Putamen (tissue), 1 donor: ENCODE measurements around the gene TMEFF2.
"Not testable (repeated sequence)": the region's sequence is repeated elsewhere in the genome, so short reads cannot be mapped to it uniquely, and the experiment has no call there.

Experiments used
- DNase-seq: peaks from one replicate; pipeline ENCODE4 v3.0.0-alpha.2; 2016; ENCODE audit warnings: low spot score

TMEFF2 gene

GRCh38 chr2:192128655-192129054 is 66.1 kb downstream of the TMEFF2 start:
- DNase-seq: no peak

GRCh38 chr2:192127434-192127833 is 67.3 kb downstream of the TMEFF2 start:
- no peak for DNase-seq

GRCh38 chr2:192126912-192127311 is 67.8 kb downstream of the TMEFF2 start:
- DNase-seq: no peak

GRCh38 chr2:192126426-192126825 is 68.3 kb downstream of the TMEFF2 start:
- DNase-seq: no peak

- DNase-seq: no peak
Measured at GRCh38 chr2:192124571-192124970, 70.2 kb downstream of the TMEFF2 start.

GRCh38 chr2:192123847-192124246 is 70.9 kb downstream of the TMEFF2 start:
- no peak for DNase-seq

- DNase-seq: no peak
Measured at GRCh38 chr2:192122946-192123345, 71.8 kb downstream of the TMEFF2 start.

- DNase-seq: no peak
Measured at GRCh38 chr2:192122141-192122540, 72.6 kb downstream of the TMEFF2 start.

GRCh38 chr2:192119536-192119935 is 75.2 kb downstream of the TMEFF2 start:
- peak; percentile 30 for DNase-seq

- DNase-seq: no peak
Measured at GRCh38 chr2:192117705-192118104, 77.0 kb downstream of the TMEFF2 start.

GRCh38 chr2:192111536-192111935 is 83.2 kb downstream of the TMEFF2 start:
- not testable (repeated sequence) for DNase-seq

GRCh38 chr2:192099742-192100141 is 95.0 kb downstream of the TMEFF2 start:
- DNase-seq: no peak

- no peak for DNase-seq
Measured at GRCh38 chr2:192098814-192099491, 95.8 kb downstream of the TMEFF2 start.

- no peak for DNase-seq
Measured at GRCh38 chr2:192091476-192091875, 103.3 kb downstream of the TMEFF2 start.

- DNase-seq: no peak
Measured at GRCh38 chr2:192090911-192091310, 103.8 kb downstream of the TMEFF2 start.

GRCh38 chr2:192087398-192087958 is 107.3 kb downstream of the TMEFF2 start:
- DNase-seq: no peak

- DNase-seq: no peak
Measured at GRCh38 chr2:192082121-192082520, 112.6 kb downstream of the TMEFF2 start.

- not testable (repeated sequence) for DNase-seq
Measured at GRCh38 chr2:192080096-192080495, 114.6 kb downstream of the TMEFF2 start.

GRCh38 chr2:192073878-192074277 is 120.9 kb downstream of the TMEFF2 start:
- DNase-seq: no peak

- peak; percentile 28 for DNase-seq
Measured at GRCh38 chr2:192072778-192073177, 122.0 kb downstream of the TMEFF2 start.

- no peak for DNase-seq
Measured at GRCh38 chr2:192072261-192072660, 122.5 kb downstream of the TMEFF2 start.

GRCh38 chr2:192070099-192070498 is 124.6 kb downstream of the TMEFF2 start:
- no peak for DNase-seq

- DNase-seq: no peak
Measured at GRCh38 chr2:192069417-192069816, 125.3 kb downstream of the TMEFF2 start.

GRCh38 chr2:192068966-192069365 is 125.8 kb downstream of the TMEFF2 start:
- no peak for DNase-seq
